WTC11 (cell line): ENCODE results near the gene SDS. TPM values are rescaled to one million over a fixed set of nuclear protein-coding genes. Genes with fewer than 3 reads are reported as not detected.
A peak's percentile ranks its signal among the peaks of the same experiment; 100 is the strongest.

ENCODE experiments used
- ATAC-seq: fragments of 200-7000 bp; cut with Tn5 transposase; 2 replicates; pipeline ENCODE4 v1.10.0; 2021; ENCODE audit warnings: mild to moderate bottlenecking, moderate library complexity
- CTCF ChIA-PET: fragments of 300-600 bp; sonication (Branson Sonifier 250); formaldehyde crosslinking; loops from one replicate; lab custom pipeline; 2021; ENCODE audit warnings: antibody characterized with exemption; lab: Charles Lee
- POLR2A ChIA-PET: fragments of 350-600 bp; sonication (Branson Sonifier 250); formaldehyde crosslinking; loops from one replicate; lab custom pipeline; 2021; ENCODE audit warnings: antibody characterized with exemption; lab: Charles Lee
- DNase-seq: peaks from one replicate; pipeline ENCODE4 v3.0.0; 2021; ENCODE audit warnings: low spot score
- H3K27ac Mint-ChIP-seq: 2 replicates; pipeline ENCODE4 v1.8.0; 2021; ENCODE audit warnings: mixed read lengths
- H3K27me3 Mint-ChIP-seq: 2 replicates; pipeline ENCODE4 v1.8.0; 2021; ENCODE audit warnings: low read depth, mild to moderate bottlenecking, moderate library complexity, mixed read lengths
- H3K36me3 Mint-ChIP-seq: 2 replicates; pipeline ENCODE4 v1.8.0; 2021; ENCODE audit warnings: mixed read lengths
- H3K4me1 Mint-ChIP-seq: 2 replicates; pipeline ENCODE4 v1.8.0; 2022; ENCODE audit warnings: mixed read lengths
- H3K4me3 Mint-ChIP-seq: 2 replicates; pipeline ENCODE4 v1.8.0; 2021; ENCODE audit warnings: mild to moderate bottlenecking, moderate library complexity, mixed read lengths
- H3K9me3 Mint-ChIP-seq: 2 replicates; pipeline ENCODE4 v1.8.0; 2021; ENCODE audit warnings: mixed read lengths
- ATF6 ChIP-seq: sonication (generic); formaldehyde crosslinking; IDR thresholded peaks from 2 replicates; pipeline ENCODE4 v1.8.1; 2023; ENCODE audit warnings: mild to moderate bottlenecking, missing genetic modification reagents
- CREM ChIP-seq: sonication (generic); formaldehyde crosslinking; IDR thresholded peaks from 2 replicates; pipeline ENCODE4 v1.8.1; 2022; ENCODE audit warnings: mild to moderate bottlenecking, missing genetic modification reagents, moderate library complexity
- E2F4 ChIP-seq: sonication (generic); formaldehyde crosslinking; IDR thresholded peaks from 2 replicates; pipeline ENCODE4 v1.8.1; 2022; ENCODE audit warnings: low read depth, mild to moderate bottlenecking, moderate library complexity, missing genetic modification reagents, borderline replicate concordance
- ELF4 ChIP-seq: sonication (generic); formaldehyde crosslinking; IDR thresholded peaks from 2 replicates; pipeline ENCODE4 v1.8.1; 2022; ENCODE audit warnings: low read depth, mild to moderate bottlenecking, moderate library complexity, missing genetic modification reagents
- EMX1 ChIP-seq: fragments of 250-450 bp; sonication (Bioruptor Pico); IDR thresholded peaks from 2 replicates; pipeline ENCODE4 v1.8.0; 2021; ENCODE audit warnings: mild to moderate bottlenecking
- ERG ChIP-seq: fragments of 250-450 bp; sonication (Bioruptor Pico); IDR thresholded peaks from 2 replicates; pipeline ENCODE4 v1.8.0; 2021; ENCODE audit warnings: mild to moderate bottlenecking
- ETV6 ChIP-seq: sonication (generic); formaldehyde crosslinking; IDR thresholded peaks from 2 replicates; pipeline ENCODE4 v1.8.1; 2022; ENCODE audit warnings: mild to moderate bottlenecking, missing genetic modification reagents
- FOXJ3 ChIP-seq: sonication (generic); formaldehyde crosslinking; IDR thresholded peaks from 2 replicates; pipeline ENCODE4 v1.9.0; 2021; ENCODE audit warnings: missing genetic modification reagents, mild to moderate bottlenecking, borderline replicate concordance
- KAT7 ChIP-seq: sonication (generic); formaldehyde crosslinking; IDR thresholded peaks from 2 replicates; pipeline ENCODE4 v1.8.1; 2023; ENCODE audit warnings: missing genetic modification reagents, mild to moderate bottlenecking, borderline replicate concordance
- MXD4 ChIP-seq: fragments of 250-450 bp; sonication (Bioruptor Pico); IDR thresholded peaks from 2 replicates; pipeline ENCODE4 v1.8.0; 2021; ENCODE audit warnings: mild to moderate bottlenecking, moderate library complexity, borderline replicate concordance
- MYBL2 ChIP-seq: sonication (generic); formaldehyde crosslinking; IDR thresholded peaks from 2 replicates; pipeline ENCODE4 v1.8.1; 2023; ENCODE audit warnings: mild to moderate bottlenecking, moderate library complexity, missing genetic modification reagents
- NFATC4 ChIP-seq: fragments of 250-450 bp; sonication (Bioruptor Pico); IDR thresholded peaks from 2 replicates; pipeline ENCODE4 v1.9.0; 2021; ENCODE audit warnings: mild to moderate bottlenecking
- SMAD4 ChIP-seq: sonication (generic); formaldehyde crosslinking; IDR thresholded peaks from 2 replicates; pipeline ENCODE4 v1.8.0; 2022; ENCODE audit warnings: mild to moderate bottlenecking, missing genetic modification reagents
- SP1 ChIP-seq: sonication (generic); formaldehyde crosslinking; conservative IDR thresholded peaks from 2 replicates; pipeline ENCODE4 v1.8.1; 2022; ENCODE audit warnings: missing genetic modification reagents
- ZNF121 ChIP-seq: sonication (generic); formaldehyde crosslinking; IDR thresholded peaks from 2 replicates; pipeline ENCODE4 v1.8.0; 2023; ENCODE audit warnings: missing genetic modification reagents
- ZNF138 ChIP-seq: sonication (generic); formaldehyde crosslinking; conservative IDR thresholded peaks from 2 replicates; pipeline ENCODE4 v1.8.1; 2022; ENCODE audit warnings: mild to moderate bottlenecking, moderate library complexity, missing genetic modification reagents
- ZNF219 ChIP-seq: sonication (generic); formaldehyde crosslinking; IDR thresholded peaks from 2 replicates; pipeline ENCODE4 v1.8.0; 2023; ENCODE audit warnings: missing genetic modification reagents, mild to moderate bottlenecking, borderline replicate concordance
- ZNF396 ChIP-seq: fragments of 250-450 bp; sonication (Bioruptor Pico); IDR thresholded peaks from 2 replicates; pipeline ENCODE4 v1.8.0; 2021; ENCODE audit warnings: mild to moderate bottlenecking, moderate library complexity, borderline replicate concordance
- ZNF425 ChIP-seq: fragments of 250-450 bp; sonication (Bioruptor Pico); conservative IDR thresholded peaks from 2 replicates; pipeline ENCODE4 v1.9.0; 2021; ENCODE audit warnings: mild to moderate bottlenecking
- total RNA-seq: library from RNA; stranded (reverse); gene quantifications from 3 replicates; pipeline ENCODE4 v1.2.3, GENCODE V29; 2021
- TF ChIP-seq, protein P1 (sequence below): sonication (generic); formaldehyde crosslinking; IDR thresholded peaks from 2 replicates; pipeline ENCODE4 v1.8.0; 2022; ENCODE audit warnings: missing genetic modification reagents

The SDS gene
- total RNA-seq, 1 experiment from 2014 or later = 0.31 TPM

GRCh38 chr12:113453330-113453729, 49.6 kb upstream of the SDS start:
- Mint-ChIP-seq H3K9me3 (no peaks in the 10 kb centered on the region), H3K4me1 (peaks cover 18% of the 10 kb centered on the region), H3K36me3 (no peaks in the 10 kb centered on the region), H3K27me3 (no peaks in the 10 kb centered on the region; the same call in none of the 2 replicates), H3K4me3 (no peak overlapping the region)
- CTCF ChIA-PET = interaction anchor here (0.7 to 2.6 kb wide), 4 partner anchors 9 to 72 kb away, joined by 3 to 29 read pairs (median 6); no protein-coding TSS in a partner anchor
- ATAC-seq = peak; percentile 58
- POLR2A ChIA-PET = no interaction called here
- TF ChIP-seq ZNF396 (CRISPR knock-in tag) (no peak), ZNF425 (CRISPR knock-in tag) (no peak)
- TF ChIP-seq, all 79 proteins: peak for 0
- H3K27ac Mint-ChIP-seq = no peak overlapping the region
- DNase-seq = no peak

GRCh38 chr12:113452458-113452857, 48.8 kb upstream of the SDS start:
- H3K27me3 Mint-ChIP-seq = no peaks in the 10 kb centered on the region; the same call in 1 of the 2 replicates
- no peaks in the 10 kb centered on the region for H3K9me3 Mint-ChIP-seq
- H3K27ac Mint-ChIP-seq = no peak overlapping the region
- no peak for DNase-seq
- ChIA-PET CTCF (interaction anchor here (0.7 to 2.6 kb wide), 3 partner anchors 9 to 27 kb away, joined by 3 to 29 read pairs (median 8); no protein-coding TSS in a partner anchor), POLR2A (no interaction called here)
- no peak for TF ChIP-seq ZNF138 (CRISPR knock-in tag)
- no peak for TF ChIP-seq SP1 (CRISPR knock-in tag)
- TF ChIP-seq CREM (CRISPR knock-in tag) = no peak
- no peak for TF ChIP-seq ELF4
- no peak for TF ChIP-seq E2F4
- TF ChIP-seq KAT7 = no peak
- no peak for TF ChIP-seq ATF6
- no peak for TF ChIP-seq ERG (CRISPR knock-in tag)
- TF ChIP-seq NFATC4 (CRISPR knock-in tag) = no peak
- no peak for TF ChIP-seq MXD4 (CRISPR knock-in tag)
- TF ChIP-seq MYBL2 (CRISPR knock-in tag) = no peak
- TF ChIP-seq SMAD4 (CRISPR knock-in tag) = no peak
- TF ChIP-seq ZNF121 (CRISPR knock-in tag) = no peak
- no peak for TF ChIP-seq EMX1 (CRISPR knock-in tag)
- no peak for TF ChIP-seq FOXJ3 (CRISPR knock-in tag)
- TF ChIP-seq ZNF219 (CRISPR knock-in tag) = no peak
- no peak for TF ChIP-seq ETV6 (CRISPR knock-in tag)
- TF ChIP-seq, protein P1, sequence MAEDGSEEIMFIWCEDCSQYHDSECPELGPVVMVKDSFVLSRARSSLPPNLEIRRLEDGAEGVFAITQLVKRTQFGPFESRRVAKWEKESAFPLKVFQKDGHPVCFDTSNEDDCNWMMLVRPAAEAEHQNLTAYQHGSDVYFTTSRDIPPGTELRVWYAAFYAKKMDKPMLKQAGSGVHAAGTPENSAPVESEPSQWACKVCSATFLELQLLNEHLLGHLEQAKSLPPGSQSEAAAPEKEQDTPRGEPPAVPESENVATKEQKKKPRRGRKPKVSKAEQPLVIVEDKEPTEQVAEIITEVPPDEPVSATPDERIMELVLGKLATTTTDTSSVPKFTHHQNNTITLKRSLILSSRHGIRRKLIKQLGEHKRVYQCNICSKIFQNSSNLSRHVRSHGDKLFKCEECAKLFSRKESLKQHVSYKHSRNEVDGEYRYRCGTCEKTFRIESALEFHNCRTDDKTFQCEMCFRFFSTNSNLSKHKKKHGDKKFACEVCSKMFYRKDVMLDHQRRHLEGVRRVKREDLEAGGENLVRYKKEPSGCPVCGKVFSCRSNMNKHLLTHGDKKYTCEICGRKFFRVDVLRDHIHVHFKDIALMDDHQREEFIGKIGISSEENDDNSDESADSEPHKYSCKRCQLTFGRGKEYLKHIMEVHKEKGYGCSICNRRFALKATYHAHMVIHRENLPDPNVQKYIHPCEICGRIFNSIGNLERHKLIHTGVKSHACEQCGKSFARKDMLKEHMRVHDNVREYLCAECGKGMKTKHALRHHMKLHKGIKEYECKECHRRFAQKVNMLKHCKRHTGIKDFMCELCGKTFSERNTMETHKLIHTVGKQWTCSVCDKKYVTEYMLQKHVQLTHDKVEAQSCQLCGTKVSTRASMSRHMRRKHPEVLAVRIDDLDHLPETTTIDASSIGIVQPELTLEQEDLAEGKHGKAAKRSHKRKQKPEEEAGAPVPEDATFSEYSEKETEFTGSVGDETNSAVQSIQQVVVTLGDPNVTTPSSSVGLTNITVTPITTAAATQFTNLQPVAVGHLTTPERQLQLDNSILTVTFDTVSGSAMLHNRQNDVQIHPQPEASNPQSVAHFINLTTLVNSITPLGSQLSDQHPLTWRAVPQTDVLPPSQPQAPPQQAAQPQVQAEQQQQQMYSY (CRISPR knock-in tag) = no peak
- no peak overlapping the region for H3K4me3 Mint-ChIP-seq
- H3K4me1 Mint-ChIP-seq = peaks cover 18% of the 10 kb centered on the region
- no peaks in the 10 kb centered on the region for H3K36me3 Mint-ChIP-seq
- no peak for ATAC-seq
